ENCODE data around the gene BAHCC1. TPM values are rescaled to one million over a fixed set of nuclear protein-coding genes. Genes with fewer than 3 reads are reported as not detected.

Gene BAHCC1
- total and polyA plus RNA-seq, 9 of the 15 experiments (the other 6 are each of a cell fraction or from before 2014, with no cell fraction given), result 0.14 to 26.9 (median 5.0) TPM

DNA sequence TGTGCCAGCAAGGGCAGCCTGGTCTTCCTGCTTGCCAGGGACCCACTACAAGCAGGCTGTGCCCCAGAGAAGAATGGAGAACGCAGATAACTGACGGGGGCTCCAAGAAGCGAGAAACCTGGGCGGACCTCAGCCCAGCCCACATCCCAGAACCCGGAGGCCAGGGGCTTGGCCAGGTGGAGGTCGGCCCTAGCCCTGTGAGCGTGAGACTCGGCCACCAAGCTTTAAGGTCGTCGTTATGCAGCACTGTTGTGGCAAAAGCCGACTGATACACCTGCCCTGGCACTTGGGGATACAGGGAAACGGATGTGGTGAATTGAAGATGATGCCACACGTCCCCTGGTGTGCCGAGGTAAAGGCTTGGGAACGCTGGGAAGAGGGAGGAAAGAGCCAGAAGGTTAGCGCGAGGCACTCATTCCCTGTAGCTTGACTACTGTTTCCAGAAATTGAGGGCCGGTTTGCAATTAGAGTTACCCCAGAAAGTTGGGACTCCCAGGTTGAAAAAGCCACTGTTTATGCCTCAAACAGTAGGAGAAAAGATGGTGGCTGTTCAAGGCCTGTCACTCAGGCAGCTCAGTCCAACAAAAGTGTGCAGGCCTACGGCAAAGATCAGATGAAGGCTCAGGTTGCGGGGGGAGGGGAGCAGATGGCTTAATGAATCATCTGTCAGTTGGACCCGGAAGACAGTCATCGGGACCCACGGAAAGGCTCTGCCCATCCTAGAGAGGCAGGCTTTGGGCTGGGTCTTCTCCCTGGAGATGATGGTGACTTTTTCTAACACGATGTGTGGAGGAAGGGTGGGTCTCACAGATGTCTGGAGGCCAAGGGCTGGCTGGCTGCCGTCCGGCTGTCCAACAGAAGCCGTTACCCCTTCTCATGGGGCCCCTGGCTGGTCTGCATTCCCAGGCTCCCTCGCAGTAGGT lies 45.6 kb upstream of the BAHCC1 start (continued):
- TF ChIP-seq ZBTB40 (IDR thresholded peaks at IDR 0.05) (peak; percentile 57), ZBTB40 (CRISPR knock-in tag; IDR thresholded peaks at IDR 0.05) (no peak), CBX8 (IDR thresholded peaks at IDR 0.05; ENCODE audit: borderline replicate concordance, extremely low read depth, low read depth, low read length, poor library complexity, severe bottlenecking) (no peak), NFE2 (IDR thresholded peaks at IDR 0.05; ENCODE audit: low read depth) (peak; percentile 41), THRA (IDR thresholded peaks at IDR 0.05) (no peak), EWSR1 (IDR thresholded peaks at IDR 0.05; ENCODE audit: borderline replicate concordance, low read depth, partially characterized antibody) (no peak), ZNF253 (CRISPR knock-in tag; conservative IDR thresholded peaks at IDR 0.05) (no peak)
- TF ChIP-seq, protein P1, sequence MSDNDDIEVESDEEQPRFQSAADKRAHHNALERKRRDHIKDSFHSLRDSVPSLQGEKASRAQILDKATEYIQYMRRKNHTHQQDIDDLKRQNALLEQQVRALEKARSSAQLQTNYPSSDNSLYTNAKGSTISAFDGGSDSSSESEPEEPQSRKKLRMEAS (CRISPR knock-in tag; IDR thresholded peaks at IDR 0.05), result peak; percentile 83
- TF ChIP-seq, protein P2, sequence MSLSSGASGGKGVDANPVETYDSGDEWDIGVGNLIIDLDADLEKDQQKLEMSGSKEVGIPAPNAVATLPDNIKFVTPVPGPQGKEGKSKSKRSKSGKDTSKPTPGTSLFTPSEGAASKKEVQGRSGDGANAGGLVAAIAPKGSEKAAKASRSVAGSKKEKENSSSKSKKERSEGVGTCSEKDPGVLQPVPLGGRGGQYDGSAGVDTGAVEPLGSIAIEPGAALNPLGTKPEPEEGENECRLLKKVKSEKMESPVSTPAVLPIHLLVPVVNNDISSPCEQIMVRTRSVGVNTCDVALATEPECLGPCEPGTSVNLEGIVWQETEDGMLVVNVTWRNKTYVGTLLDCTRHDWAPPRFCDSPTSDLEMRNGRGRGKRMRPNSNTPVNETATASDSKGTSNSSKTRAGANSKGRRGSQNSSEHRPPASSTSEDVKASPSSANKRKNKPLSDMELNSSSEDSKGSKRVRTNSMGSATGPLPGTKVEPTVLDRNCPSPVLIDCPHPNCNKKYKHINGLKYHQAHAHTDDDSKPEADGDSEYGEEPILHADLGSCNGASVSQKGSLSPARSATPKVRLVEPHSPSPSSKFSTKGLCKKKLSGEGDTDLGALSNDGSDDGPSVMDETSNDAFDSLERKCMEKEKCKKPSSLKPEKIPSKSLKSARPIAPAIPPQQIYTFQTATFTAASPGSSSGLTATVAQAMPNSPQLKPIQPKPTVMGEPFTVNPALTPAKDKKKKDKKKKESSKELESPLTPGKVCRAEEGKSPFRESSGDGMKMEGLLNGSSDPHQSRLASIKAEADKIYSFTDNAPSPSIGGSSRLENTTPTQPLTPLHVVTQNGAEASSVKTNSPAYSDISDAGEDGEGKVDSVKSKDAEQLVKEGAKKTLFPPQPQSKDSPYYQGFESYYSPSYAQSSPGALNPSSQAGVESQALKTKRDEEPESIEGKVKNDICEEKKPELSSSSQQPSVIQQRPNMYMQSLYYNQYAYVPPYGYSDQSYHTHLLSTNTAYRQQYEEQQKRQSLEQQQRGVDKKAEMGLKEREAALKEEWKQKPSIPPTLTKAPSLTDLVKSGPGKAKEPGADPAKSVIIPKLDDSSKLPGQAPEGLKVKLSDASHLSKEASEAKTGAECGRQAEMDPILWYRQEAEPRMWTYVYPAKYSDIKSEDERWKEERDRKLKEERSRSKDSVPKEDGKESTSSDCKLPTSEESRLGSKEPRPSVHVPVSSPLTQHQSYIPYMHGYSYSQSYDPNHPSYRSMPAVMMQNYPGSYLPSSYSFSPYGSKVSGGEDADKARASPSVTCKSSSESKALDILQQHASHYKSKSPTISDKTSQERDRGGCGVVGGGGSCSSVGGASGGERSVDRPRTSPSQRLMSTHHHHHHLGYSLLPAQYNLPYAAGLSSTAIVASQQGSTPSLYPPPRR (CRISPR knock-in tag; IDR thresholded peaks at IDR 0.05; ENCODE audit: borderline replicate concordance), result no peak
